Activated CD8-positive, alpha-beta T cell treated with anti-CD3 and anti-CD28 coated beads for 36 hours (primary cell): Measurements from ENCODE around the gene AGBL4. TPM values are rescaled to one million over a fixed set of nuclear protein-coding genes. Genes with fewer than 3 reads are reported as not detected.
A peak's percentile ranks its signal among the peaks of the same experiment; 100 is the strongest.

Source experiments
- ATAC-seq: fragments of 200-7000 bp; cut with Tn5 transposase; one replicate; pipeline ENCODE4 v1.10.0; 2021; ENCODE audit warnings: mild to moderate bottlenecking, moderate library complexity
- CTCF ChIA-PET: fragments of 350-600 bp; sonication (Branson Sonifier 250); formaldehyde crosslinking; loops from one replicate; lab custom pipeline; 2021; ENCODE audit warnings: antibody characterized with exemption; lab: Charles Lee
- POLR2A ChIA-PET: fragments of 350-600 bp; sonication (Branson Sonifier 250); formaldehyde crosslinking; loops from one replicate; lab custom pipeline; 2021; ENCODE audit warnings: antibody characterized with exemption; lab: Charles Lee
- DNase-seq: peaks from one replicate; pipeline ENCODE4 v3.0.0-alpha.2; 2020
- H3K27ac Mint-ChIP-seq: one replicate; pipeline ENCODE4 v1.8.0; 2021; ENCODE audit warnings: mild to moderate bottlenecking, mixed read lengths
- H3K27me3 Mint-ChIP-seq: one replicate; pipeline ENCODE4 v1.8.0; 2021; ENCODE audit warnings: mixed read lengths
- H3K36me3 Mint-ChIP-seq: one replicate; pipeline ENCODE4 v1.8.0; 2021; ENCODE audit warnings: low read depth, mixed read lengths
- H3K4me1 Mint-ChIP-seq: one replicate; pipeline ENCODE4 v1.8.0; 2021; ENCODE audit warnings: low read depth, mixed read lengths
- H3K4me3 Mint-ChIP-seq: one replicate; pipeline ENCODE4 v1.8.0; 2021; ENCODE audit warnings: mild to moderate bottlenecking, moderate library complexity, mixed read lengths
- H3K9me3 Mint-ChIP-seq: one replicate; pipeline ENCODE4 v1.8.0; 2021; ENCODE audit warnings: mixed read lengths
- CTCF ChIP-seq: fragments of 200-600 bp; IDR thresholded peaks from one replicate; pipeline ENCODE4 v1.8.0; 2022; ENCODE audit warnings: antibody characterized with exemption, mild to moderate bottlenecking
- intact Hi-C: fragments of 100-400 bp; cut with micrococcal nuclease; formaldehyde crosslinking; loops from one replicate; pipeline ENCODE4 v1.10.0; 2022
- total RNA-seq, 2 experiments: library from RNA; stranded (reverse); gene quantifications; one replicate each; pipeline ENCODE4 v1.2.3, GENCODE V29; 2021

Gene AGBL4
- total RNA-seq, 2 experiments from 2014 or later = 0.14 TPM; not detected in 1

- peaks cover 2% of the 10 kb centered on the region for H3K27me3 Mint-ChIP-seq
- H3K9me3 Mint-ChIP-seq = no peaks in the 10 kb centered on the region
- POLR2A ChIA-PET = no interaction called here
- TF ChIP-seq CTCF = no peak
- CTCF ChIA-PET = no interaction called here
- H3K36me3 Mint-ChIP-seq = no peaks in the 10 kb centered on the region
- H3K4me3 Mint-ChIP-seq = no peak overlapping the region
- no peaks in the 10 kb centered on the region for H3K4me1 Mint-ChIP-seq
- no peak for DNase-seq
- no peak overlapping the region for H3K27ac Mint-ChIP-seq
- ATAC-seq = no peak
- intact Hi-C loops = no loop called here
These were observed 1106.7 kb downstream of the AGBL4 start for GRCh38 chr1:48917070-48917454.

DNA sequence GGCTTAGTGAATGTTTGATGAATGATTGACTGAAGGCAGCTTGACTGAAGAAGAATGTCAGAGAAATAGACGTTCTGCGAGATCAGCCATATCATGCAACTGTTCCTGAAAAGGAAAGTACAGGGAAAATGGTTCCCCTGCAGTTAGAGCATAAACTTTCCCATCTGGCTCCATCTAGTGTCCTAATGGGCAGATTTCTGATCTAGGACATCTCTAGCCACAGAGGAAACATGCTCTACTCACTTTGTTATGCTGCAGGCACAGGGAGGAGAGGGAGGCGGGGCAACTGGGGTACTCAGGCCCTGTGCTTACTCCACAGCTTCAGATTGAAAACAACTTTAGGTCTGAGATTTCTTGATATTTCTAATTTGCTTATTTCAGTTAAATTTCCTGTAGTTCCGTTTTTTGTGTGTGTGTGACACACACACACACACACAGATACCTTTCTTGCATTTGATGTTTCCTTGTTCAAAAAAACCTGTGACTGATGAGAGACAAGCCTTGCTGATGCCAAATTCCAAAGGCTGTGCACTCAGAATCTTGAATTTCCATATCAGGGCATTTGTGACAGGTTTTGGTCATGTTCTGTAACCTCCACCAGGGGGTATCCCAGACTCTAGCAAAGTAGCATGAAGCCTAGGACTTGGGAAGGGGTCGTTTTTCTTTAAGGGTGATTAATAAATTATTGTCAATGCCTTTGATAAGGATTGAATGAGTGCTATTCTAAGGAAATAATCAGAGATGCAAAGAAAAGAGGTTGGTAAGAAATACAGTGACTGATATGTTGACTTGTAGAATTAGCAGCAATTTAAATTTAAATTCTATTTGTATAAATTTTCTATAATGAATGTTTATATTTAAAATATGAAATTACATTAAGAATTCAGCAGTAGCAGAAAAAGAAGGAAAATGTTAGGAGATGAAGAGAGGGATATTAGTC, 1107.4 kb downstream of the AGBL4 start:
- no peaks in the 10 kb centered on the region for H3K4me1 Mint-ChIP-seq
- no peak for ATAC-seq
- H3K27me3 Mint-ChIP-seq = peaks cover 2% of the 10 kb centered on the region
- H3K36me3 Mint-ChIP-seq = no peaks in the 10 kb centered on the region
- no peak overlapping the region for H3K4me3 Mint-ChIP-seq
- peak; percentile 44 for TF ChIP-seq CTCF
- ChIA-PET CTCF (interaction anchor here (1.0 kb wide), 1 partner anchor 57 kb away, joined by 3 read pairs; no protein-coding TSS in a partner anchor), POLR2A (no interaction called here)
- DNase-seq = peak; percentile 4
- no peak overlapping the region for H3K27ac Mint-ChIP-seq
- H3K9me3 Mint-ChIP-seq = no peaks in the 10 kb centered on the region
- intact Hi-C loops = no loop called here

- no peak for DNase-seq
- Mint-ChIP-seq H3K27me3 (peaks cover 1% of the 10 kb centered on the region), H3K36me3 (no peaks in the 10 kb centered on the region), H3K27ac (no peak overlapping the region), H3K4me3 (no peak overlapping the region), H3K9me3 (no peaks in the 10 kb centered on the region), H3K4me1 (no peaks in the 10 kb centered on the region)
- TF ChIP-seq CTCF = no peak
- intact Hi-C loops = no loop called here
- ATAC-seq = no peak
- ChIA-PET POLR2A (interaction anchor here (0.6 kb wide), 1 partner anchor 10 kb away, joined by 4 read pairs; no protein-coding TSS in a partner anchor), CTCF (no interaction called here)
These were observed 1115.1 kb downstream of the AGBL4 start for GRCh38 chr1:48908606-48909005.

DNA sequence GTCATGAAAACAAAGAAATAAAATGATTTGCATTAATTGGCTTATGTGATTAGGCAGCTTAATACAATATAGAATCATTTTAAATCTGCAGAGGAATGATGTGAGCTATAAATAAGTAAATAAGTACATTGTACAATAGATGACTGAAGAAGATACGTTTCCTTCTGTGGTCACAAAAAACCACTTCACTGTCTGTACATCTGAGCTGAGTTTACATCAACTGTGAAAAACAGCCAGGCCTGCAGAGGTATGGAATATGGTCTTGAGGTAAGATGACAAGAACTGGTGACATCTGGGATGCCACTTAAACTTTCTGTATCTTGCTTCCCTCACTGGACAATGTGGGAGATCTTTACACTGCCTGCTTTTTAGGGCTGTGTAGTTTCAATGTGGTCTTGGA, 1117.0 kb downstream of the AGBL4 start:
- intact Hi-C loops = no loop called here
- H3K9me3 Mint-ChIP-seq = no peaks in the 10 kb centered on the region
- ChIA-PET CTCF (no interaction called here), POLR2A (interaction anchor here (2.4 kb wide), 1 partner anchor 10 kb away, joined by 5 read pairs; no protein-coding TSS in a partner anchor)
- peaks cover 3% of the 10 kb centered on the region for H3K27me3 Mint-ChIP-seq
- H3K36me3 Mint-ChIP-seq = no peaks in the 10 kb centered on the region
- H3K4me1 Mint-ChIP-seq = no peaks in the 10 kb centered on the region
- H3K27ac Mint-ChIP-seq = no peak overlapping the region
- no peak for DNase-seq
- no peak overlapping the region for H3K4me3 Mint-ChIP-seq
- no peak for ATAC-seq
- no peak for TF ChIP-seq CTCF

DNA sequence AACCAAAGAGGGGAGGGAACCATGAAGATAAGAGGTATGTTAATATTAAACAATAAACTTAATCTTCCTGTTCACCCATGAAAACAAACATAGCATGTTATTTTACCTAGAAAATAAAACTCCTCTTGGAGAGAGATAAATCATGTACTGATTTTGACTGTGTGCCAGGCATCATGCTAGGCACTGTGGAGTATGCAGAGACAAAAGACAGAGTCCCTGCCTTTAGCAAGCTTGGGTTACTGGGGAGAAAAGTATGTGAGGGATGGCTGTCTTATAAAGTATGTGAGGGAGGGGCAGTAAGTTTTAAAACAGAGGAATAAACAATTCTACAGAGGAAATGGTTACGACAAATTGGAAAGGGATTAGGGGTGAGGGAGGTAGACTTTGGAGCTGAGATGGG, 1117.6 kb downstream of the AGBL4 start:
- ATAC-seq = no peak
- Mint-ChIP-seq H3K4me1 (no peaks in the 10 kb centered on the region), H3K4me3 (no peak overlapping the region), H3K27me3 (peaks cover 5% of the 10 kb centered on the region), H3K36me3 (no peaks in the 10 kb centered on the region), H3K9me3 (no peaks in the 10 kb centered on the region), H3K27ac (no peak overlapping the region)
- intact Hi-C loops = no loop called here
- POLR2A ChIA-PET = interaction anchor here (2.4 kb wide), 1 partner anchor 10 kb away, joined by 5 read pairs; no protein-coding TSS in a partner anchor
- no peak for DNase-seq
- no peak for TF ChIP-seq CTCF
- CTCF ChIA-PET = no interaction called here
